HG03064 (cell line): ENCODE data around the gene SEPTIN1.
"Not testable (repeated sequence)": the region's sequence is repeated elsewhere in the genome, so short reads cannot be mapped to it uniquely, and the experiment has no call there.

Experiments used
- ATAC-seq: cut with Tn5 transposase; IDR thresholded peaks from one replicate; pipeline ENCODE4 v1.9.1; 2021; ENCODE audit warnings: low read depth; ENCODE audit not compliant: unreplicated experiment

Gene SEPTIN1

GRCh38 chr16:30406795-30407101, 24.4 kb upstream of the SEPTIN1 start:
- no peak for ATAC-seq

GRCh38 chr16:30401768-30402425, 19.5 kb upstream of the SEPTIN1 start:
- ATAC-seq = no peak

GRCh38 chr16:30399435-30400186, 17.2 kb upstream of the SEPTIN1 start:
- ATAC-seq = no peak

GRCh38 chr16:30398661-30399434, 16.5 kb upstream of the SEPTIN1 start:
- no peak for ATAC-seq

GRCh38 chr16:30397776-30398660, 15.7 kb upstream of the SEPTIN1 start:
- no peak for ATAC-seq

- no peak for ATAC-seq
These were observed 14.7 kb upstream of the SEPTIN1 start for GRCh38 chr16:30397056-30397455.

- ATAC-seq = not testable (repeated sequence)
These were observed 14.3 kb upstream of the SEPTIN1 start for GRCh38 chr16:30396627-30397026.

- no peak for ATAC-seq
These were observed 13.7 kb upstream of the SEPTIN1 start for GRCh38 chr16:30395992-30396585.

- ATAC-seq = peak; percentile 49
These were observed 13.0 kb upstream of the SEPTIN1 start, which contains the start of gene ZNF48 for GRCh38 chr16:30395155-30395991. Gene ZNF48, plus strand, starts transcription at chr16:30395420. Its CDS starts 375 bp downstream, at chr16:30395795.

- ATAC-seq = no peak
These were observed 12.3 kb upstream of the SEPTIN1 start for GRCh38 chr16:30394592-30395154.

GRCh38 chr16:30383521-30383920, 1.2 kb upstream of the SEPTIN1 start:
- no peak for ATAC-seq

- ATAC-seq = no peak
These were observed 895 bp downstream of the SEPTIN1 start for GRCh38 chr16:30381291-30382041.

- no peak for ATAC-seq
These were observed 1.6 kb downstream of the SEPTIN1 start for GRCh38 chr16:30380803-30381208.

GRCh38 chr16:30380072-30380802, 2.1 kb downstream of the SEPTIN1 start:
- no peak for ATAC-seq

GRCh38 chr16:30379158-30379783, 3.1 kb downstream of the SEPTIN1 start:
- ATAC-seq = no peak

- peak; percentile 80 for ATAC-seq
These were observed 3.9 kb downstream of the SEPTIN1 start for GRCh38 chr16:30378236-30379157.
